Measurements from ENCODE around the gene EPHA3. TPM values are rescaled to one million over a fixed set of nuclear protein-coding genes. Genes with fewer than 3 reads are reported as not detected.

The EPHA3 gene
- total RNA-seq, 4 donors from 2014 or later = 13.1 to 25.8 (median 21.2) TPM

GRCh38 chr3:89245612-89246011, 138.2 kb downstream of the EPHA3 start:
- no peaks in the 10 kb centered on the region for H3K36me3 ChIP-seq
- intact Hi-C loops (cut with DNase I) = no loop called here
- no peak for TF ChIP-seq CTCF (IDR thresholded peaks at IDR 0.05)
- no peak for TF ChIP-seq POLR2A (IDR thresholded peaks at IDR 0.05; ENCODE audit: low read depth)
- TF ChIP-seq POLR2AphosphoS5 (IDR thresholded peaks at IDR 0.05) = no peak
- no peak for DNase-seq (ENCODE audit: extremely low spot score)
- H3K4me1 ChIP-seq = no peaks in the 10 kb centered on the region
- no peaks in the 10 kb centered on the region for H3K9me3 ChIP-seq
- no peak overlapping the region for H3K4me3 ChIP-seq
- 98% methylated on average over 2 of the region's 2 CpGs for WGBS
- H3K27me3 ChIP-seq = no peaks in the 10 kb centered on the region
- no peak overlapping the region for H3K27ac ChIP-seq (replicated peaks in 1 of 4)

DNA sequence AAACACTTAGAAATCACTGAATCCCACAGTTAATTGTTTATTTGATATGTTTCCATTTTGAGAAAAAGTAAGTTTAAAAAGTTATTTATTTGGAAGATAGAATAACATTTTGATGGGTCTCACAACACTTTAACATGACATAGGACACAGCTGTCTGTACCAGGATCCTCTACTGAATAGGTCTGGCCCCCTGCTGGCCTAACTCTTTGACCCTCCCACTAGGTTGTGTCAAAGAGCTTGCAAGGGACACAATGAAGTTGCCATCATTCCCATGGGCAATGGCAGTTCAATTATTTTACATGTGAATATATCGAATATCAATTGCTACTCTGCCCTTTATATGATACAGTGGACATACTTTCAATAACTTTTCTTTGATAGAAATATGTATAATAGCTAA, 138.9 kb downstream of the EPHA3 start:
- 78% methylated on average over 1 of the region's 1 CpG for WGBS
- H3K27me3 ChIP-seq = no peaks in the 10 kb centered on the region
- no peaks in the 10 kb centered on the region for H3K36me3 ChIP-seq
- H3K9me3 ChIP-seq = no peaks in the 10 kb centered on the region
- no peak for TF ChIP-seq CTCF (IDR thresholded peaks at IDR 0.05)
- no peak for TF ChIP-seq EP300 (IDR thresholded peaks at IDR 0.05)
- TF ChIP-seq POLR2AphosphoS5 (IDR thresholded peaks at IDR 0.05) = no peak
- no peak for TF ChIP-seq POLR2A (IDR thresholded peaks at IDR 0.05; ENCODE audit: low read depth)
- intact Hi-C loops (cut with DNase I) = no loop called here
- no peaks in the 10 kb centered on the region for H3K4me1 ChIP-seq
- H3K4me3 ChIP-seq = no peak overlapping the region
- H3K27ac ChIP-seq (replicated peaks in 1 of 4) = no peak overlapping the region
- no peak for DNase-seq (ENCODE audit: extremely low spot score)

GRCh38 chr3:89250742-89251141, 143.3 kb downstream of the EPHA3 start:
- WGBS = 75% methylated on average over 1 of the region's 1 CpG
- Histone ChIP-seq H3K4me1 (peaks cover 0 to 6% (median 0%) of the 10 kb centered on the region in 4 donors), H3K27me3 (no peaks in the 10 kb centered on the region), H3K36me3 (no peaks in the 10 kb centered on the region), H3K4me3 (no peak overlapping the region), H3K9me3 (no peaks in the 10 kb centered on the region), H3K27ac (replicated peaks in 1 of 4) (no peak overlapping the region)
- intact Hi-C loops (cut with DNase I) = no loop called here
- DNase-seq (ENCODE audit: extremely low spot score) = no peak
- TF ChIP-seq POLR2AphosphoS5 (IDR thresholded peaks at IDR 0.05) = no peak
- no peak for TF ChIP-seq POLR2A (IDR thresholded peaks at IDR 0.05; ENCODE audit: low read depth)
- TF ChIP-seq CTCF (IDR thresholded peaks at IDR 0.05) = no peak
- TF ChIP-seq EP300 (IDR thresholded peaks at IDR 0.05) = no peak

DNA sequence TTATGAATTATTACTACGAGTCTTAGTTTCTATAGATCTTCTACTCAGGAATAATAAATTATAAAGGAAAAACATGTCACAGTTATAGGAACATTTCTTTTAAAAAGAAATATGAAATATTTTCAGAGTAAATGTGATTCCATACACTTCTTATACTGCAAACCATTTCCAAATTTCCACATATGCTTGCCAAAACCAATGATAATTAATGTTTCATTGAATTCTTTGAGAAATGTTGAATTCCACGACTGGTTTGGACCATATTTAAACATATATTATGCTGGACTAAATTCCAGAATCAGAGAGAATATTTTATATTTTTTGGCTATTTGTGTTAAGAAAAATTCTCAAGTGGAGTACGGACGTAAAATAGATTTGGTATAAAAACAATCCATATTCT, 144.6 kb downstream of the EPHA3 start:
- intact Hi-C loops (cut with DNase I) = no loop called here
- Histone ChIP-seq H3K36me3 (no peaks in the 10 kb centered on the region), H3K4me3 (no peak overlapping the region), H3K4me1 (peaks cover 0 to 6% (median 0%) of the 10 kb centered on the region in 4 donors), H3K27me3 (no peaks in the 10 kb centered on the region), H3K9me3 (no peaks in the 10 kb centered on the region), H3K27ac (replicated peaks in 1 of 4) (no peak overlapping the region)
- WGBS = 87% methylated on average over 4 of the region's 4 CpGs
- no peak for DNase-seq (ENCODE audit: extremely low spot score)
- TF ChIP-seq EP300 (IDR thresholded peaks at IDR 0.05) = no peak
- no peak for TF ChIP-seq POLR2AphosphoS5 (IDR thresholded peaks at IDR 0.05)
- no peak for TF ChIP-seq POLR2A (IDR thresholded peaks at IDR 0.05; ENCODE audit: low read depth)
- TF ChIP-seq CTCF (IDR thresholded peaks at IDR 0.05) = no peak

DNA sequence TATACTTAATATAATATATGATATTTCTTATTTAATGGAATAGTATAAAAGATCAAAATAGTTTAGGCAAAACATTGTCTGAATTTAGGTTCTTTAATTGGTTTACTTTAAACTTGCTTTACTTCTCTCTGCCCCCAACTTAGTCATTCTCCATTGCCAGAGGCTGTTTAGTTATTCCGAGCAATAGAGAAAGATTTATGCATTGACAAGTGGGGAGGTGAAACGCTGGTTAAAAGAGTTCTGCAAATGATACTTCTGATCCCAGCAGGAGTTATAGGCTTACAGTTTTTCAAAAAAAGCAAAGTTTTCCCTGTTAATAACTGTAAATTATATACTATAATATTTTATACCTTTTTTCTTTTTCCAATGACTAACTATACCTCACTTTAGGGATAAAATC, 145.4 kb downstream of the EPHA3 start:
- Histone ChIP-seq H3K36me3 (no peaks in the 10 kb centered on the region), H3K4me1 (peaks cover 0 to 6% (median 0%) of the 10 kb centered on the region in 4 donors), H3K4me3 (no peak overlapping the region), H3K27me3 (no peaks in the 10 kb centered on the region), H3K27ac (replicated peaks in 1 of 4) (no peak overlapping the region), H3K9me3 (no peaks in the 10 kb centered on the region)
- 78% methylated on average over 2 of the region's 2 CpGs for WGBS
- TF ChIP-seq POLR2AphosphoS5 (IDR thresholded peaks at IDR 0.05) (no peak), EP300 (IDR thresholded peaks at IDR 0.05) (no peak), CTCF (IDR thresholded peaks at IDR 0.05) (no peak), POLR2A (IDR thresholded peaks at IDR 0.05; ENCODE audit: low read depth) (no peak)
- intact Hi-C loops (cut with DNase I) = no loop called here
- DNase-seq (ENCODE audit: extremely low spot score) = no peak
